ENCODE data around the gene CCDC61.

DNA sequence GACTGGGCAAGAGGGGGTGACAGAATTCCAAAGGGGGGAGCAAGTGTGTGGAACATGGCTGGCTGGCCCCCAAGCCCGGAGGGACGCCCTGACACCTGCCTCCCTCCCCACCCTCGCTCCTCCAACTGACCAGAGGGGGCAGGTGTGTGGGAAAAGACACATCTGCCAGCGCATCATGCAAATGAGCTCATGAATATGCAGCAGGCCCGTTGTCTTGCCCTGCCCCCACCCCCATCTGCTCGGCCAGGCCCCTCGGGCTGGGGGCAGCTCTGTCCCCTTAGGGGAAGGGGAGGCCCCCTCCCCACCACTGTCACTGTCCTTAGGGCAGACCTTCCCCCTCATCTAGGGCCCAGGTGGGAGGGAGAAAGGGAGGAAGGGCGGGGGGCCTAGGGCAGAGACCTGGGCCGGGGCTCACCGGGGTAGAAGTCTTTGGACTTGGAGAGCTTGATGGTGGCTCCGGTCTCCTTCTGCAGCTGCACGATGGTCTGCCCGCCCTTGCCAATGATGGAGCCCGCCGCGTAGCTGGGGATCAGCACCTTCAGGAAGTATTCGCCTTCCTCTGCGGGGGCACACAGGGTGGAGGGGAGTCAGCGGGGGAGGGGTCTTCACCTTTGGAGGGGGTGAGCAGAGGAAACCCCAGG, 34.6 kb upstream of the CCDC61 start:
- TF ChIP-seq POLR2A (IDR thresholded peaks at IDR 0.05), result no peak
- TF ChIP-seq, protein P1, sequence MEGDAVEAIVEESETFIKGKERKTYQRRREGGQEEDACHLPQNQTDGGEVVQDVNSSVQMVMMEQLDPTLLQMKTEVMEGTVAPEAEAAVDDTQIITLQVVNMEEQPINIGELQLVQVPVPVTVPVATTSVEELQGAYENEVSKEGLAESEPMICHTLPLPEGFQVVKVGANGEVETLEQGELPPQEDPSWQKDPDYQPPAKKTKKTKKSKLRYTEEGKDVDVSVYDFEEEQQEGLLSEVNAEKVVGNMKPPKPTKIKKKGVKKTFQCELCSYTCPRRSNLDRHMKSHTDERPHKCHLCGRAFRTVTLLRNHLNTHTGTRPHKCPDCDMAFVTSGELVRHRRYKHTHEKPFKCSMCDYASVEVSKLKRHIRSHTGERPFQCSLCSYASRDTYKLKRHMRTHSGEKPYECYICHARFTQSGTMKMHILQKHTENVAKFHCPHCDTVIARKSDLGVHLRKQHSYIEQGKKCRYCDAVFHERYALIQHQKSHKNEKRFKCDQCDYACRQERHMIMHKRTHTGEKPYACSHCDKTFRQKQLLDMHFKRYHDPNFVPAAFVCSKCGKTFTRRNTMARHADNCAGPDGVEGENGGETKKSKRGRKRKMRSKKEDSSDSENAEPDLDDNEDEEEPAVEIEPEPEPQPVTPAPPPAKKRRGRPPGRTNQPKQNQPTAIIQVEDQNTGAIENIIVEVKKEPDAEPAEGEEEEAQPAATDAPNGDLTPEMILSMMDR (IDR thresholded peaks at IDR 0.05), result peak in 2 of 7 experiments; percentile 12 to 15

Measured in body of pancreas (tissue), 4 donors.